ENCODE results near the gene PIGN.

The PIGN gene

DNA sequence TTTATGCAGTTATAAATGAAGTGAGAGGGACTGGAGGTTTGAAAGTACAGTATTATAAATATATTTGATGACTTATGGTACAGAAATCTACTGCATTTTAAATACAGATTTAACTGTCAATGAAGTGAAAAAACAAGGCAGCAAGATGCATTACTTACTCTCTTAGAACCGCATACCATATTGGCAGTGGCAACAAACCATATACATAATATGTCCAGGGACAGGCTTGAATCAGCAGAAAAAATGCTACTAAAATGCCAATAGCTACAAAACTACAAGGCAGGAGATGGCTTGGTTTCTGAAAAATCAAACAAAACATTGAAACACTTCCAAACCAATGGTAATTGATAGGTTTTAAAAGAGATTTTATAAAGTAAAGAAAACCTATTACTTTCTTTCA is 77.2 kb downstream of the PIGN start:
- DNase-seq (ENCODE audit: extremely low read depth, low read depth) = no peak
- TF ChIP-seq, protein P1, sequence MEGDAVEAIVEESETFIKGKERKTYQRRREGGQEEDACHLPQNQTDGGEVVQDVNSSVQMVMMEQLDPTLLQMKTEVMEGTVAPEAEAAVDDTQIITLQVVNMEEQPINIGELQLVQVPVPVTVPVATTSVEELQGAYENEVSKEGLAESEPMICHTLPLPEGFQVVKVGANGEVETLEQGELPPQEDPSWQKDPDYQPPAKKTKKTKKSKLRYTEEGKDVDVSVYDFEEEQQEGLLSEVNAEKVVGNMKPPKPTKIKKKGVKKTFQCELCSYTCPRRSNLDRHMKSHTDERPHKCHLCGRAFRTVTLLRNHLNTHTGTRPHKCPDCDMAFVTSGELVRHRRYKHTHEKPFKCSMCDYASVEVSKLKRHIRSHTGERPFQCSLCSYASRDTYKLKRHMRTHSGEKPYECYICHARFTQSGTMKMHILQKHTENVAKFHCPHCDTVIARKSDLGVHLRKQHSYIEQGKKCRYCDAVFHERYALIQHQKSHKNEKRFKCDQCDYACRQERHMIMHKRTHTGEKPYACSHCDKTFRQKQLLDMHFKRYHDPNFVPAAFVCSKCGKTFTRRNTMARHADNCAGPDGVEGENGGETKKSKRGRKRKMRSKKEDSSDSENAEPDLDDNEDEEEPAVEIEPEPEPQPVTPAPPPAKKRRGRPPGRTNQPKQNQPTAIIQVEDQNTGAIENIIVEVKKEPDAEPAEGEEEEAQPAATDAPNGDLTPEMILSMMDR (IDR thresholded peaks at IDR 0.05; ENCODE audit: low read depth, low read length) = no peak

DNA sequence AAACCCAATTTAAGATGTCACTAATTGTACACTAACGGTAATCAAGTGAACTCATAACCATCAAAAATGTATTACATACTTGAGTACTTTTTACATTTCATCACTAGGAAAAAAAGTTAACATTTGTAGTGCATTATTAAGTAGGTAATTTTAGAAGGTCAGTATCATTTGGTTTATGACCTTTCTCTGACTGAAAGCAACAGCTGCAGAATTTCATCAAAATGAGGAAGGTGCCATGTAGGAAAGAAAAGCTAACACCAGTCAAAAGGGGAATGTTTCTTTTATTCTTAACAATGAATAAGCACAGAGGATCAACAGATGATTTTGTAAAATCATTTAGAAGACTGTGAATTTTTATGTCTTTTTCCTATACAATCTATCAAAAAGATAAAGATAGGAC is 79.0 kb downstream of the PIGN start:
- DNase-seq (ENCODE audit: extremely low read depth, low read depth) = no peak
- TF ChIP-seq, protein P1 (IDR thresholded peaks at IDR 0.05; ENCODE audit: low read depth, low read length) = no peak

DNA sequence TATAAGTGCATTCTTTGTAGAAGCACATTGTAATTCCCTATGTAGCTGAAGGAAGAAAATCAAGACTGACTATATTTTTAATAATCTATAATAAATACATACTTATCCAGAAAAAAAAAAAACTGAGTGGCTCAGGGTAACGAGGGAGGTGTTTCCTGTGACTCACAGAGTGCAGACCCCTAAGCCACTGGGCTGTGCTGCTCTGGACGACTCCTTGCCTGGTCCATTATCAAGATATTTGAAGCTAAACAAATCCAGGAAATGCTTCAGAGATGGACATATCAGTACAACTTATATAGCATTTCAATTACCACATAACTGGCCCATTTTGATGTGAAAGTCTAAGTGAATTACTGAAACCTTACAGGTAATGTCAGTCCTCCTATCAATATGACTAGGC is 80.6 kb downstream of the PIGN start:
- no peak for DNase-seq (ENCODE audit: extremely low read depth, low read depth)
- TF ChIP-seq, protein P1 (IDR thresholded peaks at IDR 0.05; ENCODE audit: low read depth, low read length) = no peak

DNA sequence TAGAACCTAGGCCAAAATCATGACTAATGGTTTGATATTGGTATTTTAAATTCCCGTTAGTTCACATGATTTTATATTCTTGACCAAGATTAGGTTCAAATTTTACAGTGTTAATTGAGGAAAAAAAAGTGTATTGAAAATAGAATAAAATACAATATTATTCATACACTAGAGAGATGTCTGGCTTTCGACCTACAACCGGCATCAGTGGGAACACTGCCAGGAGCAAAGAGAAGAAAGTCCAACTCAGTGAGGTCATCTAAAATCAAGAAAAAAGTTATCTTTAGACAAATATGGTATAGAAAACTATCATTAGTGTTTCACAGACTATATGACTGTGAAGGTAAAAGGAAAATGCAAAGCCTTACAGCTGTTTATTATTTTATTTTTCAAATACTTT is 81.5 kb downstream of the PIGN start:
- TF ChIP-seq, protein P1 (IDR thresholded peaks at IDR 0.05; ENCODE audit: low read depth, low read length) = no peak
- DNase-seq (ENCODE audit: extremely low read depth, low read depth) = no peak

DNA sequence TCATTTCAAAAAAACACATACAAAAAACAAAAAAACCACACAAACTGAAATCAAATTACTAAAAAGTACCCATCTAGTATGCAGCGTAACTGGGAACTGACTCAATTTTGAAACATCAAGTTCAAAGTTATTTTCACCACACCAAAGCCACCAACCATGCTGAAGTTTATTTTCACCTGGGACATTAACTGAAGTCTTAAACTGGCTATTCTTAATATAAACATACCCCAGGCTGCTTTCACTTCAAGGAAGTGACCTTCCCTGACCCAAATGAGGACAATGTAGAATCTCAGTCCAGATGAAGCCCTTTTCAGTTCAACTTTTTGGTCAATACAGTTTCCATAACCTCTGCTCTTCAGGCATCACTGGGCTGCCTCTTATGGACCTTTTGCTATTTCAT is 84.6 kb downstream of the PIGN start:
- TF ChIP-seq, protein P1 (IDR thresholded peaks at IDR 0.05; ENCODE audit: low read depth, low read length) = no peak
- no peak for DNase-seq (ENCODE audit: extremely low read depth, low read depth)

DNA sequence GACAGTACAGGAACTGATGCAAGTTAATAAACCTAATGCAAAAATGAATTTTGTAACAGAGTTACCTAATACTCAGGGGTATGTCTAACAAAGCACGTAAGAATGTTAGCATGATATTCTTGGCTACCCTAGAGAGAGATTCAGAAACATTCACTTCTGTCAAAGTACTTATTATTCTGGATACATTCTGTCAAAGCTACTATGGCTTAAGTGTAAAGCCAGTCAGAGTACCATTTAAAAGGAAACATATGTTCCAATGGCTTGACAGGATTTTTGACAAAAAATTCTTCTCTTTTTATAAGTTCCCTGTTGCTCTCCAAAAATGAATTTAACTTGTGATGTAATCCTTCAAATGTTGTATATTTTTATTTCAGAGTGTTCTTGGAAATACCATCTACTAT is 85.5 kb downstream of the PIGN start:
- peak; percentile 25 for DNase-seq (ENCODE audit: extremely low read depth, low read depth)

DNA sequence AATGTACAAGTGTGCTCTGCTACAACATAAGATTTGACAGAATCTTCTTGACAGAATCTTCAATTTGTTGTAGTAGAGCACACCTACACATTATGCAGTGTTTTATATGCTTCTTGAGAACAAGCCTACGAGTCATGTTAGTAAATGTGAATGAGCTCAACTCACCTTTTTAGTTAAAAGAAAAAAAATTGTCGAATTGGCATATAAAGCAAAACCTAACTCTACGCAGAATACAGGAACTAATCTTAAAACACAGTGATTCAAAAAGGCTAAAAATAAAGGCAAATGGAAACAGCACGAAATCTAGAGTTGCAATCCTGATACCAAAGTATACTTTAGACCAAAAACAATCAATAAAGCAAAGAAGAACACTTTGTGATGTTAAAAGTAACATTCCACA is 87.9 kb downstream of the PIGN start:
- TF ChIP-seq, protein P1 (IDR thresholded peaks at IDR 0.05; ENCODE audit: low read depth, low read length) = no peak
- DNase-seq (ENCODE audit: extremely low read depth, low read depth) = no peak

More for the DNA sequence above, 85.5 kb downstream of the PIGN start:
- TF ChIP-seq, protein P1 (IDR thresholded peaks at IDR 0.05; ENCODE audit: low read depth, low read length) = no peak

Measured in AG09319 (cell line).